GM12872 (cell line): ENCODE measurements around the gene MYH11.

Experiments
- TF ChIP-seq, protein P1 (sequence below): IDR thresholded peaks from 3 replicates; pipeline ENCODE4 v1.5.1; 2011; ENCODE audit warnings: low read depth, mild to moderate bottlenecking, low read length, moderate library complexity; ENCODE audit not compliant: insufficient read depth

MYH11 gene

DNA sequence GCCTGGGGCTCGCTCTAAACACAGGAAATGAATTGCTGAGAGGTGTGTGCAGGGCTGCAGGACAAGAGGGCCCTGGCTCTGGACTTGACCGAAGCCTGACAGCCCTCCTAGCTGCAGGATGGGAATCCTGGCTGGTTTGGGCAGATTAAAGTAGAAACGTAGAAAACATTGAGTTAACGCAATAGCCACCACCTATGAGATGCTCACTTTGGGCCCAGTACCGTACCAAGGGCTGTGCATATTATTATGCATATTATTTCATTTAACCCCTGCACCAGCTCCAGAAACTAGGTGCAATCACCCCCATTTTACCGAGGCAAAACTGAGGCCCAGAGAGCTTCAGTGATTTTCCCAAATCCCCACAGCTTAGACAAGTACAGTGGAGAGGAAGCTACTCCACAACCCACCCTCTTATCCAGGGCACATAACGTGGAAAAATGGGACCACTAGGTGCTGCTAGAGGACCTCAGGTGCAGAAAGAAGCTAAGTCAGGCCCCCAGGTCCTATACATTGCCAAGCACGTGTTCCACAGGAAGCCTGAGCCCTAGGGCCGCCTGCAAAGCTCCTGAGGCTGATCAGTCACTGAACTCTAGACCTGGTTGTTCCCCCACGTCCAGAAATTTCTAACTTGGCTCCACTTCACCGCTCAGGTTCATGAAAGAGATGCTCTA is 79.2 kb downstream of the MYH11 start:
- TF ChIP-seq, protein P1, sequence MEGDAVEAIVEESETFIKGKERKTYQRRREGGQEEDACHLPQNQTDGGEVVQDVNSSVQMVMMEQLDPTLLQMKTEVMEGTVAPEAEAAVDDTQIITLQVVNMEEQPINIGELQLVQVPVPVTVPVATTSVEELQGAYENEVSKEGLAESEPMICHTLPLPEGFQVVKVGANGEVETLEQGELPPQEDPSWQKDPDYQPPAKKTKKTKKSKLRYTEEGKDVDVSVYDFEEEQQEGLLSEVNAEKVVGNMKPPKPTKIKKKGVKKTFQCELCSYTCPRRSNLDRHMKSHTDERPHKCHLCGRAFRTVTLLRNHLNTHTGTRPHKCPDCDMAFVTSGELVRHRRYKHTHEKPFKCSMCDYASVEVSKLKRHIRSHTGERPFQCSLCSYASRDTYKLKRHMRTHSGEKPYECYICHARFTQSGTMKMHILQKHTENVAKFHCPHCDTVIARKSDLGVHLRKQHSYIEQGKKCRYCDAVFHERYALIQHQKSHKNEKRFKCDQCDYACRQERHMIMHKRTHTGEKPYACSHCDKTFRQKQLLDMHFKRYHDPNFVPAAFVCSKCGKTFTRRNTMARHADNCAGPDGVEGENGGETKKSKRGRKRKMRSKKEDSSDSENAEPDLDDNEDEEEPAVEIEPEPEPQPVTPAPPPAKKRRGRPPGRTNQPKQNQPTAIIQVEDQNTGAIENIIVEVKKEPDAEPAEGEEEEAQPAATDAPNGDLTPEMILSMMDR: peak; percentile 66

DNA sequence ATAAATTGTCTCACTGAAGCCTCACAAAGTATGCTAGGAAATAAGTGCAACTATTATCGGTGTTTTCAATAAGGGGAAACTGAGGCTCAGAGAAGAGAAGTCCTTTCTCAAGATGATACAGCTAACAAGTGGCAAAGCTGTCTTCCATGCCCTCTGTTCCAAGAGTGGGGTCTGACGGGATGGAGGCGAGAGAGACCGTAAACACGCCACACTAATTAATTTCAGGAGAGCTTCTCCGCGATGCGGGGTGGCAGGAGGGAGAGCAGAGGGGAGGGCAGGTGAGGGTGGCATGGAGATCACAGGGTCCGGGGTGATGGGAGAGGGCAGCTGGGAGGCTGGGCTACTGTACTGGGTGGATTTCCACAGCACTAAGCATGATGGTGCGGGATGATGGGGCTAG is 80.3 kb downstream of the MYH11 start:
- TF ChIP-seq, protein P1: no peak

DNA sequence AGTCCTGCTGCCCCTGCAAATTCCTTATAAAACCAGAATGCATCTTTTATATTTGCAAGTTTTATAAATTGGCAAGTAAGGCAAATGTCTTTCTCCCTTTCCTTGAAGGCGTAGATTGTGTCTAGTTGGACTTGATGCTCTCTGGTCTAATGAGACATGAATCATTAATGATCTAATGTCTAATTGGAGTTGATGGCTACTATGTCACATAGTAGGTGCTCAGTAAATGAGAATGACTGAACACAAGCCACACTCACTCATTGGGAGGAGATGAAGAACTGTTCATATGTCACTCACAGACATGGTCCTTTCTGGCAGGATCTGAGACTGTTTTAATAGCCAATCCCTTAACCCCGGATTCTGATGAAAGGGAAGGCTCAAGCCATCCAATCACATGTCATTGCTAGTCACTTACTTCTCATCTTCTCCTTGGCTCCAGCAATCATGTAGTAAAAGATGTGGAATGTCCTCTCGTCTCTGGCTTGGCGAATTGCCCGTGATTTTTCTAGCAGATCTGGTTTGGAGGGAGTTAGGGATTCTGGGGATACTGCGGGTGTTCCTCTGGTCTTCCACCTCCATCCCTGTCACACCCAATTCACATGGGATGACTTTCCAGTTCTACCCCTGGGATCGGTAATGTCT is 81.0 kb downstream of the MYH11 start:
- TF ChIP-seq, protein P1: no peak

DNA sequence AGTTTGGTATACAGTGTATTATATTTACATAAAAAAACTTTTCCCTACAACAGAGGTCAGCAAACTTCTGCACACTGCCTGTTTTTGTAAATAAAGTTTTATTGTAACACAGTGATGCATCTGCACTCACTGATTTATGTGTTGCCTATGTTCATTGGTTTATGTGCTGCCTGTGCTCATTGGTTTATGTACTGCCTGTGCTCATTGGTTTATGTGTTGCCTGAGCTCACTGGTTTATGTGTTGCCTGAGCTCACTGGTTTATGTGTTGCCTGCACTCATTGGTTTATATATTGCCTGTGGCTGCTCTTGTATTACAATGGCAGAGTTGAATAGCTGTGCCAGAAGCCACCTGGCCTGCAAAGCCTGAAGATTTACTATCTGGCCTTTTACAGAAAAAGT is 81.6 kb downstream of the MYH11 start:
- TF ChIP-seq, protein P1: no peak

DNA sequence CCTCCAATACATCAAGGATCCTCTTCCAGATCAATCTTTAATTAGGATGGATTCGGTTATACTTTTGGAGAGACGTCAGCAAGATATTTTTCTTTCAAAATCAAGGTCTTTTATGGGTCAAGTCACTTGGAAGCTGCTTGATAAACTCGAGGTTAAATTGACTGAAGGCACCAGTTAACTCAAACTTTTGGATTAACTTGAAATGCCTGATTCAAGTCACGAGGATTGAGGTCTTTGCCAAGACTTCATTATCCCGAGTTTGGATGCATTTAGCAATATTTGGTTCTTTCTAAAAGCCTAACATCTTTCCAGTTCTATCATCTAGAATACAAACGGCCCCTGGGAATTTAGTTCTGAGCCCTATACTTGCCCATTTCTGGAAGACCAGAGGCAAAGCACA is 82.9 kb downstream of the MYH11 start:
- TF ChIP-seq, protein P1: no peak

DNA sequence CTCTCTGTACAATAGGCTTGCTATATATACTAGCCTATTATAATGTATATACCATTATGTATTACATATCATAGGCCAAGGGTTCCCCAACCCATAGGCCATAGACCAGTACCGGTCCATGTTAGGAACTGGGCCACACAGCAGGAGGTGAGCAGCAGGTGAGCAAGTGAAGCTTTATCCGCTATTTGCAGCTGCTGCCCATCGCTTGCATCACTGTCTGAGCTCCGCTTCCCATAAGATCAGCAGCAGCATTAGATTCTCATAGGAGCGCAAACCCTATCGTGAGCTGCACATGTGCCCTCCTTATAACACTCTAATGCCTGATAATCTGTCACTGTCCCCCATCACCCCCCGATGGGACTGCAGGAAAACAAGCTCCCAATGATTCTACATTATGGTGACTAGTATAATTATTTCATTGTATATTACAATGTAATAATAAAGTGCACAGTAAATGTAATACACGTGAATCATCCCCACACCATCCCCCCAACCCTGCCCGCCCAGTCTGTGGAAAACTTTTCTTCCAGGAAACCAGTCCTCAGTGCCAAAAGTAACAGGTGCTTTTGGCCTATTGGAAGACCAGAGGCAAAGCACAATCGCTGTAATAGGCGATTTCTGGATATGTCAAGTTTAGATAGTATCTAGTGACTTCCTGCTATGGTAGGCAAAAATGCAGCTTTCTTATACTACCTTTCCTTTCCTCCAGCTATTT is 84.1 kb downstream of the MYH11 start:
- TF ChIP-seq, protein P1: no peak

DNA sequence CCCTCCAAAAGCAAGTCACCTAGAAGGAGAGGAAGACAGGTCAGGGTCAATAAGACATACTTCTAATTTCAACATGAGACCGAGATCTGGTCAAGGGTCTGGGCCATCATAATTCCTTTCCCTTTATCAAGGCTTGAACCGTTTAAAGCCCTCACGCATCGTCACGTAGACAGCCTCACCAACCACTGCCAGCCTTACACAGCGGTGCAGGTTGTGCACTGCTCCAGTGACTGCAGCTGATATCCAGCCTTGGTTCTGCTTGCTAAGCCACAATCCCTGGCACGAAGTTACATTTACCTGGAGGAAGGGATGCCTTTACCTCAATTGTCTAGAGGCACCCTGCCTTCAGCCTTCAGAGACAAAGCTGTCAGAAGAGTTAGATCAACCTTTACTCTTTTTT is 85.1 kb downstream of the MYH11 start:
- TF ChIP-seq, protein P1: no peak
